Activated CD8-positive, alpha-beta T cell treated with anti-CD3 and anti-CD28 coated beads for 36 hours (primary cell): Measurements from ENCODE around the gene WWC1. TPM values are rescaled to one million over a fixed set of nuclear protein-coding genes. Genes with fewer than 3 reads are reported as not detected.

Experiments
- ATAC-seq: fragments of 200-7000 bp; cut with Tn5 transposase; one replicate; pipeline ENCODE4 v1.10.0; 2021; ENCODE audit warnings: mild to moderate bottlenecking, moderate library complexity
- CTCF ChIA-PET: fragments of 350-600 bp; sonication (Branson Sonifier 250); formaldehyde crosslinking; loops from one replicate; lab custom pipeline; 2021; ENCODE audit warnings: antibody characterized with exemption; lab: Charles Lee
- POLR2A ChIA-PET: fragments of 350-600 bp; sonication (Branson Sonifier 250); formaldehyde crosslinking; loops from one replicate; lab custom pipeline; 2021; ENCODE audit warnings: antibody characterized with exemption; lab: Charles Lee
- DNase-seq: peaks from one replicate; pipeline ENCODE4 v3.0.0-alpha.2; 2020
- H3K27ac Mint-ChIP-seq: one replicate; pipeline ENCODE4 v1.8.0; 2021; ENCODE audit warnings: mild to moderate bottlenecking, mixed read lengths
- H3K27me3 Mint-ChIP-seq: one replicate; pipeline ENCODE4 v1.8.0; 2021; ENCODE audit warnings: mixed read lengths
- H3K36me3 Mint-ChIP-seq: one replicate; pipeline ENCODE4 v1.8.0; 2021; ENCODE audit warnings: low read depth, mixed read lengths
- H3K4me1 Mint-ChIP-seq: one replicate; pipeline ENCODE4 v1.8.0; 2021; ENCODE audit warnings: low read depth, mixed read lengths
- H3K4me3 Mint-ChIP-seq: one replicate; pipeline ENCODE4 v1.8.0; 2021; ENCODE audit warnings: mild to moderate bottlenecking, moderate library complexity, mixed read lengths
- H3K9me3 Mint-ChIP-seq: one replicate; pipeline ENCODE4 v1.8.0; 2021; ENCODE audit warnings: mixed read lengths
- intact Hi-C: fragments of 100-400 bp; cut with micrococcal nuclease; formaldehyde crosslinking; loops from one replicate; pipeline ENCODE4 v1.10.0; 2022
- total RNA-seq, 2 experiments: library from RNA; stranded (reverse); gene quantifications; one replicate each; pipeline ENCODE4 v1.2.3, GENCODE V29; 2021
- TF ChIP-seq, protein P1 (sequence below): fragments of 200-600 bp; IDR thresholded peaks from one replicate; pipeline ENCODE4 v1.8.0; 2022; ENCODE audit warnings: antibody characterized with exemption, mild to moderate bottlenecking

The WWC1 gene
- total RNA-seq, 2 experiments from 2014 or later = 0.45 to 0.47 TPM

DNA sequence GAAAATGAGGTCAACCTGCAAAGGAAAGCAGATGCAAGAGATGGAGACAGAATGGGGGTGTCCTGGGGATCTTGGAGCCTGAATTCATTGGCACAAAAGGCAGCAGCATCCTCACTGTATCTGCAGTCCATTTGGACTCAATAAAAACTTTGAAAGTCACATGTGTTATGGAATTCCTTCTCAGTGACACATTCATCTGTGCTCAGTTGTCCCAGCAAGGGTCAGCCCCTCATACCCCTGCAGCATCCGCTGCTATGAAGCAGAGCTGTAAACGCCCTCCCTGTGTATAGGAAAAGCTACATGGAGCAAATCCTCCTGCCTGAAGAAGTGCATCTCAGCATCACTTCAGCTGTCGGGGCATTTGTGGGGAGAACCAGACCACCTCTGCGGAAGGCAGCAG is 180.3 kb downstream of the WWC1 start:
- TF ChIP-seq, protein P1, sequence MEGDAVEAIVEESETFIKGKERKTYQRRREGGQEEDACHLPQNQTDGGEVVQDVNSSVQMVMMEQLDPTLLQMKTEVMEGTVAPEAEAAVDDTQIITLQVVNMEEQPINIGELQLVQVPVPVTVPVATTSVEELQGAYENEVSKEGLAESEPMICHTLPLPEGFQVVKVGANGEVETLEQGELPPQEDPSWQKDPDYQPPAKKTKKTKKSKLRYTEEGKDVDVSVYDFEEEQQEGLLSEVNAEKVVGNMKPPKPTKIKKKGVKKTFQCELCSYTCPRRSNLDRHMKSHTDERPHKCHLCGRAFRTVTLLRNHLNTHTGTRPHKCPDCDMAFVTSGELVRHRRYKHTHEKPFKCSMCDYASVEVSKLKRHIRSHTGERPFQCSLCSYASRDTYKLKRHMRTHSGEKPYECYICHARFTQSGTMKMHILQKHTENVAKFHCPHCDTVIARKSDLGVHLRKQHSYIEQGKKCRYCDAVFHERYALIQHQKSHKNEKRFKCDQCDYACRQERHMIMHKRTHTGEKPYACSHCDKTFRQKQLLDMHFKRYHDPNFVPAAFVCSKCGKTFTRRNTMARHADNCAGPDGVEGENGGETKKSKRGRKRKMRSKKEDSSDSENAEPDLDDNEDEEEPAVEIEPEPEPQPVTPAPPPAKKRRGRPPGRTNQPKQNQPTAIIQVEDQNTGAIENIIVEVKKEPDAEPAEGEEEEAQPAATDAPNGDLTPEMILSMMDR = no peak
- ATAC-seq = no peak
- DNase-seq = no peak
- ChIA-PET POLR2A (no interaction called here), CTCF (no interaction called here)
- Mint-ChIP-seq H3K4me1 (no peaks in the 10 kb centered on the region), H3K9me3 (no peaks in the 10 kb centered on the region), H3K4me3 (no peak overlapping the region), H3K27ac (no peak overlapping the region), H3K27me3 (no peaks in the 10 kb centered on the region), H3K36me3 (no peaks in the 10 kb centered on the region)
- intact Hi-C loops = no loop called here

DNA sequence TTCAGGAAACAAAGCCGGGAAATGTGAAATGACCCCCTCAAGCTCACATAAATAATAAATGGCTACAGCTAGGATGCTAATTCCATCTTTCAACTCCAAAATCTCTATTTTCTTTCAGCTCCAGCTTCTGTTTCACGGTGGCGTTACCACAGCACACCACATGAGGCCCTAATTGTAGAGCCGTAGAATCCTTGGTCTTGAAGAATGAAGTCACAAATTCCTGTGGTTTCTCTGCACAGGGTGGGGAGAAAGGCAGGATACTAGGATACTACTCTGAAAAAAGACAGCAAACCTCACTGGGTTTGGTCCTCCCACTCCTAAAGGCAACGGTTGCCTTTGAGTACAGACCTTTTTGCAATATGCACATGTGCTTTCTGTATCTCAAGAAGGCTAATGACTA is 180.9 kb downstream of the WWC1 start:
- ATAC-seq (no peak), DNase-seq (no peak)
- Mint-ChIP-seq H3K27ac (no peak overlapping the region), H3K27me3 (no peaks in the 10 kb centered on the region), H3K4me1 (no peaks in the 10 kb centered on the region), H3K36me3 (no peaks in the 10 kb centered on the region), H3K9me3 (no peaks in the 10 kb centered on the region), H3K4me3 (no peak overlapping the region)
- TF ChIP-seq, protein P1 = no peak
- POLR2A ChIA-PET = no interaction called here
- intact Hi-C loops = no loop called here
- CTCF ChIA-PET = interaction anchor here (1.8 kb wide), 1 partner anchor 14 kb away, joined by 3 read pairs; the partner anchor contains the start of gene RARS1

DNA sequence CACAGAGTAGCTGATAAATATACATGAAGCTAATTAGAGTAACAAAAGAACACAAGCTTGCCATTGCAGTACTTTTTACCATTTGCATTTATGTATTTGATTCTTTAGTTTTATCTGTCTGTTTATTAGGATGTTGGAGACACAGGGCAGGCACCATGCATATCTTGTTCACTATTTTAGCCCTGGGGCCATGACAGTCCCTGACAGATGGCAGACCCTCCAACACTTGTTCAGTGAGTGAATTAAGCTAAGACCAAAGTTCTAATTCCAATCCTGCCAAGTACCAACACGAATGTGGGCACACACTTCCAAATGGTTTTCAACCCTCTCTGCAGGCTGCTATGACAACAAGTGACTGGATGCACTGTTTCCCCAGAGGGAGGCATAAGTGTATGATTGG is 182.9 kb downstream of the WWC1 start:
- TF ChIP-seq, protein P1 = no peak
- Mint-ChIP-seq H3K36me3 (no peaks in the 10 kb centered on the region), H3K27ac (no peak overlapping the region), H3K27me3 (peaks cover 3% of the 10 kb centered on the region), H3K4me1 (no peaks in the 10 kb centered on the region), H3K4me3 (no peak overlapping the region), H3K9me3 (no peaks in the 10 kb centered on the region)
- no peak for DNase-seq
- intact Hi-C loops = no loop called here
- ATAC-seq = no peak
- CTCF ChIA-PET = no interaction called here
- POLR2A ChIA-PET = no interaction called here

DNA sequence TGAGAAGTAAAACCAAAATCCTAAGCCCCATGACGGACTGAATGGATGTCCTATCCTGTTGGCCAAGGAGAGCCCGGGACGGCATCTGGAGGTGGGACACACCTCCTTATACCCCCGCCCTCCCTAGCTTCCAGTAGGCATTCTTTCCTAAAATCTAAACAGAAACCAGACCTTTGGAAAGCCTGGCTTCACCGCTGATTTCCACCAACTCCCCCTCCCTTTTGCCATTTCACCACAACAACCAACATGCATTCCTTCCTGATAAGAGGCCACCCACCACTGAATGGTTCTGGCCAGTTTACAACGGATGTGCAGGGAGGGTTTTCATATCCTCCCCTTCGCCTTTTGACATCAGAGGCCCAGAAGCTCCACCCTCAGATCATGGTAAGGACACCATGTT is 185.6 kb downstream of the WWC1 start:
- no peak for DNase-seq
- Mint-ChIP-seq H3K27ac (no peak overlapping the region), H3K4me3 (no peak overlapping the region), H3K9me3 (no peaks in the 10 kb centered on the region), H3K27me3 (peaks cover 3% of the 10 kb centered on the region), H3K4me1 (no peaks in the 10 kb centered on the region), H3K36me3 (no peaks in the 10 kb centered on the region)
- ChIA-PET CTCF (interaction anchor here (1.5 kb wide), 1 partner anchor 208 kb away, joined by 3 read pairs; no protein-coding TSS in a partner anchor), POLR2A (no interaction called here)
- ATAC-seq = no peak
- TF ChIP-seq, protein P1 = no peak
- intact Hi-C loops = no loop called here

DNA sequence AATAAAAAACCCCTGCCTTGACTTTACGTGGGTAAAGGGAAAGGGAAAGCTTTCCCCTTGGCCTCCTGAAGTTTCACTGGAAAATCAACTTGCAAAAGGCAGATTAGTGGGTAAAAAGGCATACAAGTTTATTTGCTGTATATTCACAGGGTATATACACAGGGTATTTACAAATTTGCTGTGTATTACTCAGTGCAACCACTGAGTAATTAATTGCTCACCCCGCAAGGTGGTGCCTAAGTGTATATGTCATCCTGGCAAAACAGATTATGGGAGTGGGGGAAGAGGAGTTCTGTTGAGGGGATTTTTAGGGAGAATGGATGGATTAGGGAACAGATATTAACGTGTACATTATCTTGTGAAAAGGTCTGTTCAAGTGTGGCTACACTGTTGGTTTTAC is 187.7 kb downstream of the WWC1 start:
- intact Hi-C loops = no loop called here
- no peak for ATAC-seq

More for the DNA sequence above, 187.7 kb downstream of the WWC1 start:
- Mint-ChIP-seq H3K4me1 (no peaks in the 10 kb centered on the region), H3K4me3 (no peak overlapping the region), H3K36me3 (no peaks in the 10 kb centered on the region), H3K9me3 (no peaks in the 10 kb centered on the region), H3K27me3 (peaks cover 3% of the 10 kb centered on the region), H3K27ac (no peak overlapping the region)
- ChIA-PET POLR2A (no interaction called here), CTCF (no interaction called here)
- TF ChIP-seq, protein P1 = no peak
- no peak for DNase-seq
